ENCODE results near the gene PLA2G15.

GRCh38 chr16:68200088-68200783 is 44.9 kb upstream of the PLA2G15 start:
- no peak for TF ChIP-seq CTCF (IDR thresholded peaks at IDR 0.05; ENCODE audit: insufficient read depth, low read depth, low read length)
- no peak for TF ChIP-seq EZH2 (IDR thresholded peaks at IDR 0.05; ENCODE audit: insufficient read depth, low read length)
